Thyroid gland (tissue), 4 donors: ENCODE data around the gene SCGB3A1. TPM values are rescaled to one million over a fixed set of nuclear protein-coding genes. Genes with fewer than 3 reads are reported as not detected.
A peak's percentile ranks its signal among the peaks of the same experiment; 100 is the strongest.

ENCODE experiments used
- DNase-seq, 2 donors: peaks; one replicate each; pipeline ENCODE4 v3.0.0-alpha.2; 2019
- H3K27ac ChIP-seq, 3 donors: fragments of 200-600 bp; sonication (generic); 1 replicate in 2 of 3; 2 replicates in 1 of 3; pipeline ENCODE4 v1.5.1; 2016 to 2019; ENCODE audit warnings: mild to moderate bottlenecking in 1 of 3, moderate library complexity in 1 of 3
- H3K27me3 ChIP-seq: fragments of 200-600 bp; sonication (generic); one replicate; pipeline ENCODE4 v1.5.1; 2019
- H3K36me3 ChIP-seq, 2 donors: fragments of 200-600 bp; sonication (generic); one replicate each; pipeline ENCODE4 v1.5.1; 2016 to 2019
- H3K4me1 ChIP-seq, 2 donors: fragments of 200-600 bp; sonication (generic); one replicate each; pipeline ENCODE4 v1.5.1; 2017 to 2019
- H3K4me3 ChIP-seq, 3 donors: fragments of 200-600 bp; sonication (generic); replicated peaks in 1 of 3; 1 replicate in 2 of 3; 2 replicates in 1 of 3; pipeline ENCODE4 v1.5.1; 2016; ENCODE audit warnings: mild to moderate bottlenecking in 1 of 3
- H3K9me3 ChIP-seq: fragments of 200-600 bp; sonication (generic); one replicate; pipeline ENCODE4 v1.5.1; 2017
- CTCF ChIP-seq, 6 experiments: fragments of 200-600 bp in 3 of 6; fragments of 450-650 bp in 3 of 6; sonication (generic) in 3 of 6; IDR thresholded peaks; one replicate each; pipeline ENCODE4 v1.5.1; 2016 to 2019; ENCODE audit warnings: antibody characterized with exemption in 6 of 6, mild to moderate bottlenecking in 2 of 6, inconsistent platforms in 1 of 6, moderate library complexity in 1 of 6
- POLR2A ChIP-seq, 2 donors: fragments of 450-650 bp; IDR thresholded peaks; one replicate each; pipeline ENCODE4 v1.6.1; 2017; ENCODE audit warnings: antibody characterized with exemption in 2 of 2, mild to moderate bottlenecking in 2 of 2, moderate library complexity in 1 of 2
- WGBS, 2 donors: methylation state at CpG; one replicate each; pipeline ENCODE4 v1.1.5; 2017; 5-methylcytosine and 5-hydroxymethylcytosine counted together
- intact Hi-C: fragments of 100-400 bp; cut with DNase I; formaldehyde crosslinking; loops from one replicate; pipeline ENCODE4 v1.15.1; 2023
- total RNA-seq, 4 donors: library from RNA; depleted of rRNA; stranded (reverse); fragments of >200 nt; gene quantifications; one replicate each; pipeline ENCODE4 v1.2.3, GENCODE V29; 2016

Gene SCGB3A1
- total RNA-seq, 4 donors from 2014 or later = 1.0 to 8.1 (median 3.5) TPM; not detected in 1

GRCh38 chr5:180609817-180610550 lies 18.7 kb upstream of the SCGB3A1 start:
- intact Hi-C loops = no loop called here
- no peak for TF ChIP-seq CTCF (IDR thresholded peaks at IDR 0.05)
- TF ChIP-seq POLR2A (IDR thresholded peaks at IDR 0.05) = no peak
- H3K27me3 ChIP-seq = no peaks in the 10 kb centered on the region
- no peak overlapping the region for H3K4me3 ChIP-seq
- peaks cover 2 to 16% of the 10 kb centered on the region in 2 donors for H3K4me1 ChIP-seq
- H3K9me3 ChIP-seq = no peaks in the 10 kb centered on the region
- DNase-seq = no peak
- H3K36me3 ChIP-seq = no peaks in the 10 kb centered on the region
- no peak overlapping the region for H3K27ac ChIP-seq
- 89 to 90% methylated on average over 15 to 20 of the region's 23 CpGs for WGBS, 2 donors

GRCh38 chr5:180609386-180609785 lies 18.1 kb upstream of the SCGB3A1 start:
- no peaks in the 10 kb centered on the region for H3K27me3 ChIP-seq
- no peak for TF ChIP-seq CTCF (IDR thresholded peaks at IDR 0.05)
- TF ChIP-seq POLR2A (IDR thresholded peaks at IDR 0.05) = no peak
- no peak overlapping the region for H3K4me3 ChIP-seq
- H3K4me1 ChIP-seq = peaks cover 2 to 16% of the 10 kb centered on the region in 2 donors
- H3K36me3 ChIP-seq = no peaks in the 10 kb centered on the region
- H3K9me3 ChIP-seq = no peaks in the 10 kb centered on the region
- no peak overlapping the region for H3K27ac ChIP-seq
- 93% methylated on average over 14 to 15 of the region's 15 CpGs for WGBS, 2 donors
- DNase-seq = no peak
- intact Hi-C loops = no loop called here

GRCh38 chr5:180608572-180609310 lies 17.4 kb upstream of the SCGB3A1 start:
- 91 to 95% methylated on average over 21 to 26 of the region's 26 CpGs for whole genome bisulfite sequencing, 2 donors
- H3K9me3 ChIP-seq = no peaks in the 10 kb centered on the region
- no peak for DNase-seq
- intact Hi-C loops = no loop called here
- no peaks in the 10 kb centered on the region for H3K27me3 ChIP-seq
- H3K27ac ChIP-seq = no peak overlapping the region
- H3K36me3 ChIP-seq = no peaks in the 10 kb centered on the region
- H3K4me3 ChIP-seq = no peak overlapping the region
- no peak for TF ChIP-seq CTCF (IDR thresholded peaks at IDR 0.05)
- no peak for TF ChIP-seq POLR2A (IDR thresholded peaks at IDR 0.05)
- peaks cover 2 to 16% of the 10 kb centered on the region in 2 donors for H3K4me1 ChIP-seq

GRCh38 chr5:180607861-180608571 lies 16.7 kb upstream of the SCGB3A1 start:
- H3K27ac ChIP-seq = no peak overlapping the region
- WGBS, 2 donors = 27 to 37% methylated on average over 18 of the region's 18 CpGs
- peaks cover 2 to 19% of the 10 kb centered on the region in 2 donors for H3K4me1 ChIP-seq
- TF ChIP-seq POLR2A (IDR thresholded peaks at IDR 0.05) (no peak), CTCF (IDR thresholded peaks at IDR 0.05) (no peak)
- DNase-seq = peak; percentile 88 to 91
- intact Hi-C loops = no loop called here
- H3K4me3 ChIP-seq = no peak overlapping the region
- no peaks in the 10 kb centered on the region for H3K36me3 ChIP-seq
- no peaks in the 10 kb centered on the region for H3K27me3 ChIP-seq
- no peaks in the 10 kb centered on the region for H3K9me3 ChIP-seq
